Keratinocyte (primary cell): ENCODE results near the gene NAP1L4. TPM values are rescaled to one million over a fixed set of nuclear protein-coding genes. Genes with fewer than 3 reads are reported as not detected.

ENCODE experiments used
- DNase-seq: peaks from one replicate; pipeline ENCODE4 v3.0.0-alpha.2; 2011; ENCODE audit warnings: low read depth, missing footprints, low spot score
- FAIRE-seq: peaks from 2 replicates; lab custom pipeline; 2011; peaks lifted over from hg19 to GRCh38; lab: Jason Lieb, UNC
- H2AFZ ChIP-seq: 2 replicates; pipeline ENCODE4 v1.6.0; 2012; ENCODE audit warnings: low read length, control low read depth, inconsistent platforms; ENCODE audit not compliant: control insufficient read depth
- H3K27ac ChIP-seq: 2 replicates; pipeline ENCODE4 v1.5.1; 2011; ENCODE audit warnings: low read length; ENCODE audit not compliant: control insufficient read depth, insufficient read depth
- H3K27me3 ChIP-seq: 3 replicates; pipeline ENCODE4 v1.6.0; 2011; ENCODE audit warnings: low read length; ENCODE audit not compliant: control insufficient read depth, insufficient read depth; ENCODE audit errors: extremely low read depth
- H3K36me3 ChIP-seq, 2 experiments: 2 replicates in 1 of 2; 3 replicates in 1 of 2; pipeline ENCODE4 v1.5.1; 2011; ENCODE audit warnings: low read length in 2 of 2, mild to moderate bottlenecking in 1 of 2; ENCODE audit not compliant: control insufficient read depth in 2 of 2, insufficient read depth in 2 of 2; ENCODE audit errors: extremely low read depth in 1 of 2
- H3K4me1 ChIP-seq: 3 replicates; pipeline ENCODE4 v1.5.1; 2011; ENCODE audit warnings: low read length; ENCODE audit not compliant: control insufficient read depth, insufficient read depth; ENCODE audit errors: extremely low read depth
- H3K4me2 ChIP-seq: 3 replicates; pipeline ENCODE4 v1.6.0; 2011; ENCODE audit warnings: low read depth, low read length; ENCODE audit not compliant: control insufficient read depth, insufficient read depth; ENCODE audit errors: extremely low read depth
- H3K4me3 ChIP-seq, 3 experiments: fragments of 200-600 bp in 1 of 3; sonication (generic) in 1 of 3; 2 replicates in 2 of 3; 3 replicates in 1 of 3; pipeline ENCODE4 v1.5.1; 2011 to 2016; ENCODE audit warnings: low read length in 3 of 3, mild to moderate bottlenecking in 3 of 3, control low read depth in 2 of 3, inconsistent platforms in 1 of 3, low read depth in 1 of 3, mixed read lengths in 1 of 3, mixed run types in 1 of 3, moderate library complexity in 1 of 3; ENCODE audit not compliant: control insufficient read depth in 2 of 3, insufficient read depth in 2 of 3; ENCODE audit errors: extremely low read depth in 1 of 3
- H3K79me2 ChIP-seq: 2 replicates; pipeline ENCODE4 v1.6.0; 2012; ENCODE audit warnings: low read length; ENCODE audit not compliant: control insufficient read depth, insufficient read depth
- H3K9ac ChIP-seq: 3 replicates; pipeline ENCODE4 v1.6.0; 2011; ENCODE audit warnings: low read length; ENCODE audit not compliant: control insufficient read depth, insufficient read depth; ENCODE audit errors: extremely low read depth
- H3K9me1 ChIP-seq: 3 replicates; pipeline ENCODE4 v1.6.0; 2011; ENCODE audit warnings: low read length; ENCODE audit not compliant: control insufficient read depth, insufficient read depth; ENCODE audit errors: extremely low read depth
- H3K9me3 ChIP-seq: 2 replicates; pipeline ENCODE4 v1.5.1; 2012; ENCODE audit warnings: low read depth, low read length; ENCODE audit not compliant: control insufficient read depth
- H4K20me1 ChIP-seq: 3 replicates; pipeline ENCODE4 v1.6.0; 2011; ENCODE audit warnings: low read length; ENCODE audit not compliant: control insufficient read depth, insufficient read depth; ENCODE audit errors: extremely low read depth
- EZH2 ChIP-seq: IDR thresholded peaks from one replicate; pipeline ENCODE4 v1.6.1; 2012; ENCODE audit warnings: inconsistent platforms, mild to moderate bottlenecking, low read length, moderate library complexity
- dilution Hi-C: fragments of 300-500 bp; cut with MboI; formaldehyde crosslinking; loops from one replicate; pipeline ENCODE4 v1.7.0; 2020; ENCODE audit warnings: low sequenced_read_pairs; ENCODE audit not compliant: extremely low pct_ligation_motif_present
- polyA plus RNA-seq, 5 experiments: library from polyadenylated mRNA; depleted of rRNA in 3 of 5; stranded (reverse) in 3 of 5; stranded (forward) in 1 of 5; unstranded in 1 of 5; fragments of >200 nt; gene quantifications; 1 replicate in 1 of 5; 2 replicates in 3 of 5; 3 replicates in 1 of 5; pipeline versions ENCODE4 v1.2.1 to v1.2.3, GENCODE V29; 2011 to 2012; ENCODE audit warnings: missing spikeins in 2 of 5, low read depth in 1 of 5, low replicate concordance in 1 of 5
- TF ChIP-seq, protein P1 (sequence below), 3 experiments: IDR thresholded peaks in 1 of 3; conservative IDR thresholded peaks in 1 of 3; optimal IDR thresholded peaks in 1 of 3; 2 replicates in 2 of 3; 3 replicates in 1 of 3; pipeline versions ENCODE3 to v1.5.1; 2011; ENCODE audit warnings: low read length in 3 of 3, mild to moderate bottlenecking in 3 of 3, moderate library complexity in 2 of 3, control low read depth in 1 of 3, inconsistent platforms in 1 of 3; ENCODE audit not compliant: insufficient read depth in 2 of 3; ENCODE audit errors: extremely low read depth in 1 of 3

NAP1L4 gene
- polyA plus RNA-seq, 1 donor (not counting 4 experiments of a cell fraction or from before 2014, with no cell fraction given), result 136 TPM

DNA sequence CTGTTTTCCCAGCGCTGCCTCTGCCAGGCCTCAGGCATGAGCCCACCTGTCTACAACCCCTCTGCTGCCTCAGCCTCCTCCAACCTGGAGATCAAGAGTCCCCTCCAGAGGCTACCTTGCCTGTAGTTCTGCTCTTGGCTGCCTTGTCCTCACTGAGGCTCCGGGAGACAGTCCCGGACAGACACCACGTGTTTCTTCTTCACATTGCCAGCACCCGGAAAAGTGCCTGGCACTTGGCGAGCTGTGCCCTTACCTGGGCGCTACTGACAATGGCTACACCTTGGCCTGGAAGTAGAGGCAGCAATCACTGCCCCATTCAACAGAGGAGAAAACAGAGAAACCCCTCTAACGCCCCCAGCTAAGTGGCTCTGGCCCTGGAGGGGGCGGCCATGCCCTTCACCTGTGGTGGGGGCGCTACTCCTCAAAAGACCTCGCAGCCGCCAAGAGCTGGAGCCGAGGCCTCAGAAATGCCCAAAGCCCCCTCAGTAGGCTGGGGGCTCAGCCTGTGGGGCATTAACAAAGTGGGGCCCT, 3.0 kb upstream of the NAP1L4 start:
- Histone ChIP-seq H3K79me2 (peaks cover 17% of the 10 kb centered on the region), H3K9me3 (no peaks in the 10 kb centered on the region), H3K36me3 (peaks cover 1 to 3% of the 10 kb centered on the region in 2 experiments), H3K4me3 (no peak overlapping the region), H3K4me2 (no peak overlapping the region), H2AFZ (no peak overlapping the region), H3K4me1 (peaks cover 9% of the 10 kb centered on the region), H3K9ac (no peak overlapping the region), H3K27ac (no peak overlapping the region), H3K27me3 (no peaks in the 10 kb centered on the region), H3K9me1 (no peaks in the 10 kb centered on the region), H4K20me1 (peaks cover 2% of the 10 kb centered on the region)
- DNase-seq (no peak), FAIRE-seq (no peak)
- dilution Hi-C loops, result no loop called here
- TF ChIP-seq, protein P1, sequence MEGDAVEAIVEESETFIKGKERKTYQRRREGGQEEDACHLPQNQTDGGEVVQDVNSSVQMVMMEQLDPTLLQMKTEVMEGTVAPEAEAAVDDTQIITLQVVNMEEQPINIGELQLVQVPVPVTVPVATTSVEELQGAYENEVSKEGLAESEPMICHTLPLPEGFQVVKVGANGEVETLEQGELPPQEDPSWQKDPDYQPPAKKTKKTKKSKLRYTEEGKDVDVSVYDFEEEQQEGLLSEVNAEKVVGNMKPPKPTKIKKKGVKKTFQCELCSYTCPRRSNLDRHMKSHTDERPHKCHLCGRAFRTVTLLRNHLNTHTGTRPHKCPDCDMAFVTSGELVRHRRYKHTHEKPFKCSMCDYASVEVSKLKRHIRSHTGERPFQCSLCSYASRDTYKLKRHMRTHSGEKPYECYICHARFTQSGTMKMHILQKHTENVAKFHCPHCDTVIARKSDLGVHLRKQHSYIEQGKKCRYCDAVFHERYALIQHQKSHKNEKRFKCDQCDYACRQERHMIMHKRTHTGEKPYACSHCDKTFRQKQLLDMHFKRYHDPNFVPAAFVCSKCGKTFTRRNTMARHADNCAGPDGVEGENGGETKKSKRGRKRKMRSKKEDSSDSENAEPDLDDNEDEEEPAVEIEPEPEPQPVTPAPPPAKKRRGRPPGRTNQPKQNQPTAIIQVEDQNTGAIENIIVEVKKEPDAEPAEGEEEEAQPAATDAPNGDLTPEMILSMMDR (optimal IDR thresholded peaks at IDR 0.05 in 1 of 3, IDR thresholded peaks at IDR 0.05 in 1 of 3, conservative IDR thresholded peaks at IDR 0.05 in 1 of 3; ENCODE audit: extremely low read depth in 1 of 3, insufficient read depth in 2 of 3, low read length in 3 of 3), result no peak
- TF ChIP-seq EZH2, result no peak

DNA sequence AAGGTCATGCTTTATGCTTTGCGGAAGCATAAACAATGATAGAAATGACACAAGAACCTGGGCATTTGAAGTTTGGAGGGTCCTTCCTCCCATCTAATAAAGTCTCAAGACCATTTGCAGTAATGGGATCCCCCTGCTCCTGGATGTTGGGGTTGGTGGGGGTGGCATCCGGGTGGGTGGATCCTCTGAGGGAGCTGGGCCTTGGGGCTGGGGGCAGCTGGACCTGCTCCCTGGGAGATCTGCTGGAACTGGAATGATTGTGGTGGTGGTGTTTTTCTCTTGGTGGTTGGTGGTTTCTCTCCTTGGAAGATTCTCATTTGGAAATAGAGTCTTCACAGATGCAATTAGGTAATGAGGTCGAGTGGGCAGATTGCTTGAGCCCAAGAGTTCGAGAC, 2.2 kb upstream of the NAP1L4 start:
- no peak for TF ChIP-seq EZH2
- TF ChIP-seq, protein P1 (optimal IDR thresholded peaks at IDR 0.05 in 1 of 3, IDR thresholded peaks at IDR 0.05 in 1 of 3, conservative IDR thresholded peaks at IDR 0.05 in 1 of 3; ENCODE audit: extremely low read depth in 1 of 3, insufficient read depth in 2 of 3, low read length in 3 of 3), result no peak
- dilution Hi-C loops, result no loop called here
- Histone ChIP-seq H3K4me2 (no peak overlapping the region), H4K20me1 (peaks cover 1% of the 10 kb centered on the region), H2AFZ (no peak overlapping the region), H3K4me1 (peaks cover 10% of the 10 kb centered on the region), H3K9me3 (no peaks in the 10 kb centered on the region), H3K27ac (no peak overlapping the region), H3K79me2 (peaks cover 25% of the 10 kb centered on the region), H3K27me3 (no peaks in the 10 kb centered on the region), H3K9ac (no peak overlapping the region), H3K4me3 (no peak overlapping the region), H3K36me3 (peaks cover 0 to 1% of the 10 kb centered on the region in 2 experiments), H3K9me1 (no peaks in the 10 kb centered on the region)
- DNase-seq, result no peak
- FAIRE-seq, result no peak
